NCI-H2171 treated with DMSO at 0.1 percent for 48 hours (cell line): Measurements from ENCODE around the gene SRRM4.

Source experiments
- DNase-seq: peaks from one replicate; lab custom pipeline; 2025; lab: John Stamatoyannopoulos, UW

The SRRM4 gene

DNA sequence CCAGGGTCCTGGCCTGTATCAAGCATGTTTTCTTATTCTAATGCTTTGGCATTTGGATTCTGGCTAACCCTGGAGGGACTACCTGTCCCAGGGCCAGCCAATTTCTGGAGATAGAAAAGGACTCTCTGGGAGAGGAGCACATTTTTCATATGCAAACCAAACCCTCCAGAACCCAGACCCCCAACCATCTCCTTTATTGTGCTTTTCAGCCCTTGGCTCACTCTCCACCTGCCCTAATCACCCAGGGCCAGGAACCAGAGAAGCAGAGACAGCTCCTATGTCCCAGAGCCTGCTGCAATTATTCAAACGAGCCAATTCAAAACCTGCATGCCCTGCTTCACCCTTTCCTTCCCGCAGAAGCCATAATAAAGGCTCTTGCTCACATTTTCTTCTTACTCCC, 221.2 kb downstream of the SRRM4 start:
- no peak for DNase-seq

DNA sequence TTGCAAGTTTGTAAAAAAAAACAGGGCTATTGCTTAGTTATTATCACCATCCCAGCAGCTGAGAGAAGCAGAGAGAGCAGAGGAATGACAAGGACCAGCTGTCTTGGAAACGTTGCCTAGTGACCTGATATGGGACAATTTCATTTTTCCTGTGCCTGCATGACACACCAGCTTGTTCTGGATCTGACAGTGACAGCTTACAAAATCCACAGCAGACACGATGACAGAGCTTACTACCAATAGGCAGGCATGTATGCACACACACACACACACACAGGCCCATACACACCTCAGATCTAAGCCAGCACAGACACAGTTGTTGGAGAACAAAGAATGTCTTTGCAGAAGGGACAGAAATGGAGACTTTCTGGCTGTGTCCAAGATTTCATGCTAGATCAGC, 222.8 kb downstream of the SRRM4 start:
- peak; percentile 74 for DNase-seq

DNA sequence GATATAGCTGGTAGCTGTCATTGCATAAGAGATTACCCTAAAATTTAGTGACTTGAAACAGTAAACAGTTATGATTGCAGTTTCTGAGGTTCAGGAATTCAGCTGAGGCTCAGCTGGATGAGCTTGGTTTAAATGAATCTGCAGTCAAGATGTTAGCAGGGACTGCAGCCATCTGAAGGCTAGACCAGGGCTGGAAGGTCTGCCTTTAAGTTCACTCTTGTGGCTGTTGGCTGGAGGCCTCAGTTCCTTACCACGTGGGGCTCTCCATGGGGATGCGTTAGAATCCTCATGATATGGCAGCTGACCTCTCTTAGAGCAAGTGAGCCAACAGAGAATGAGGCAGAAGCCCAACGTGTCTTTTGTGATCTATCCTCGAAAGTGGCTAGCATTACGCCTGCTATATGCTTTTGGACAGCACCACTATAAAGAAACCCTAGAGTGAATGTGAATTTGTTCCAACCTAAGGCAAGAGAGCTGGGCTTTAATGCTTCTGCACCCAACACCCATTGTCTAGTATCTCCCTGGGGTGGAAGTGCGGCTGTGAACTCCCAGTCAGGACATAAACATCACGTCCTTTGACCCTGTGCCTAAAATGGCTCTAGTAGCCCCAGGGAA, 223.4 kb downstream of the SRRM4 start:
- DNase-seq: no peak

DNA sequence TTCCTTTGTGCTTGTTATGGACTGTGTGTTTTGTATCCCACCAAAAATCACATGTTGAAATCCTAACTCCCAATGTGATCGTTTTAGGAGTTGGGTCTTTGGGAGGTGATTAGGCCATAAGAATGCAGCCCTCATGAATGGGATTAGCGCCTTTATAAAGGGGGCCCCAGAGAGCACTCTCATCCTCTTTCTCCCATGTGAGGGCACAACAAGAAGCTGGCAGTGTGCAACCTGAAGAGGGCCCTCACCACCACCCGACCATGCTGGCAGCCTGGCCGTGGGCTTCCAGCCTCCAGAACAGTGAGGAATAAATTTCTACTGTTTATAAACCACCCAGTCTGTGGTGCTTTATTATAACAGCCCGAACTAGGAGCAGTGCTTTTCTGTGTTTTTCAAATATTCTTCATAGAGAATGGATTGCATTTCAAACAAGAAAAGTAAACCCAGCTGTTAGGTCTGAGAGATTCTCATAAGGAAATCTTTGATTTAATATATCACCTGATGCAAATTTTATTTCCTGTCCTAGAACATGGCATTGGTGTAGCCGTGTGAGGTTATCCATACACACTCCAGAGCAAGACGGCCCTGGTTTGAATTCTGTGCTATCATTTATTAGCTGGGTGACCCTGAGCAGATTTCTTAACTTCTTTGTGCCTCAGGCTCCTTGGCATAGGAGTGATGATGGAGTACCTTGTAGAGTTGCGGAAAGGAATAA, 225.2 kb downstream of the SRRM4 start:
- DNase-seq: no peak

GRCh38 chr12:119207063-119207560, 225.8 kb downstream of the SRRM4 start:
- peak; percentile 60 for DNase-seq

GRCh38 chr12:119208626-119209061, 227.3 kb downstream of the SRRM4 start:
- DNase-seq: peak; percentile 39

- DNase-seq: no peak
Observed at GRCh38 chr12:119211884-119212283, 230.5 kb downstream of the SRRM4 start.
